Calu3 (cell line): ENCODE results near the gene CCDC158. TPM values are rescaled to one million over a fixed set of nuclear protein-coding genes. Genes with fewer than 3 reads are reported as not detected.

Experiments
- BruUV-seq: library from RNA; stranded (reverse); fragments of 400-500 nt; replicated peaks from 2 replicates; lab custom pipeline; 2021; lab: Mats Ljungman, UMichigan
- CTCF ChIA-PET: fragments of 300-600 bp; sonication (Branson Sonifier 250); formaldehyde crosslinking; loops from one replicate; lab custom pipeline; 2022; ENCODE audit warnings: antibody characterized with exemption; lab: Charles Lee
- DNase-seq: peaks from one replicate; pipeline ENCODE4 v3.0.0; 2022
- H3K27ac Mint-ChIP-seq: one replicate; pipeline ENCODE4 v1.8.0; 2022; ENCODE audit warnings: mixed read lengths; ENCODE audit not compliant: unreplicated experiment
- H3K27me3 Mint-ChIP-seq: one replicate; pipeline ENCODE4 v1.8.0; 2022; ENCODE audit warnings: mixed read lengths; ENCODE audit not compliant: unreplicated experiment
- H3K36me3 Mint-ChIP-seq: one replicate; pipeline ENCODE4 v1.8.0; 2022; ENCODE audit warnings: mild to moderate bottlenecking, moderate library complexity, mixed read lengths; ENCODE audit not compliant: insufficient read depth, unreplicated experiment
- H3K4me1 Mint-ChIP-seq: one replicate; pipeline ENCODE4 v1.8.0; 2022; ENCODE audit warnings: mild to moderate bottlenecking, low read depth, mixed read lengths; ENCODE audit not compliant: unreplicated experiment
- H3K4me3 Mint-ChIP-seq: one replicate; pipeline ENCODE4 v1.8.0; 2022; ENCODE audit warnings: mild to moderate bottlenecking, low read depth, moderate library complexity, mixed read lengths; ENCODE audit not compliant: unreplicated experiment
- H3K9me3 Mint-ChIP-seq: one replicate; pipeline ENCODE4 v1.8.0; 2022; ENCODE audit warnings: low read depth, mixed read lengths; ENCODE audit not compliant: unreplicated experiment
- intact Hi-C: fragments of 100-400 bp; cut with micrococcal nuclease; formaldehyde crosslinking; loops from one replicate; pipeline ENCODE4 v1.10.0; 2022; ENCODE audit not compliant: unreplicated experiment
- total RNA-seq: library from RNA; stranded (reverse); gene quantifications from 2 replicates; pipeline ENCODE4 v1.2.3, GENCODE V29; 2022
- TF ChIP-seq, protein P1 (sequence below): fragments of 200-600 bp; IDR thresholded peaks from one replicate; pipeline ENCODE4 v1.8.0; 2022; ENCODE audit warnings: antibody characterized with exemption; ENCODE audit not compliant: unreplicated experiment

CCDC158 gene
- total RNA-seq, 1 experiment from 2014 or later, result not detected

DNA sequence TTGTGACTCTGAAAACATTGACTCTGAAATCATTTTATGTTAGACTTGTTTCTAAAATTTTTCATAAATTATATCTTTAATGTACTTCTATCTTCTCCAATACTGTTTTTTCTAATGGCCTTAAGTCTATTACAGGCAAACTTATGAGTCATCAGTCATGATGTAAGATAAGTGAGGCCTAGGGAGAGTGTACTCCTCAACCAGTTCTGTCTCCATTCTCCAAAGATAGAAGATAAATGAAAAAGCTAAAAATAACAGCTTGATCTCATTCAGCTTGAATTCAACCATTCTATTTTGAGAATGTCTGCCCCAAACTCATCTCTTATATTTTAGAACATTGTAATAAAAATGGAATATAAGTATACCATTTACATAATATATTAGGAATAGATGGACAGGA is 79.9 kb downstream of the CCDC158 start:
- no peak for DNase-seq
- Mint-ChIP-seq H3K4me3 (no peak overlapping the region), H3K4me1 (peaks cover 11% of the 10 kb centered on the region), H3K27me3 (no peaks in the 10 kb centered on the region), H3K27ac (no peak overlapping the region), H3K36me3 (no peaks in the 10 kb centered on the region), H3K9me3 (no peaks in the 10 kb centered on the region)
- TF ChIP-seq, protein P1, sequence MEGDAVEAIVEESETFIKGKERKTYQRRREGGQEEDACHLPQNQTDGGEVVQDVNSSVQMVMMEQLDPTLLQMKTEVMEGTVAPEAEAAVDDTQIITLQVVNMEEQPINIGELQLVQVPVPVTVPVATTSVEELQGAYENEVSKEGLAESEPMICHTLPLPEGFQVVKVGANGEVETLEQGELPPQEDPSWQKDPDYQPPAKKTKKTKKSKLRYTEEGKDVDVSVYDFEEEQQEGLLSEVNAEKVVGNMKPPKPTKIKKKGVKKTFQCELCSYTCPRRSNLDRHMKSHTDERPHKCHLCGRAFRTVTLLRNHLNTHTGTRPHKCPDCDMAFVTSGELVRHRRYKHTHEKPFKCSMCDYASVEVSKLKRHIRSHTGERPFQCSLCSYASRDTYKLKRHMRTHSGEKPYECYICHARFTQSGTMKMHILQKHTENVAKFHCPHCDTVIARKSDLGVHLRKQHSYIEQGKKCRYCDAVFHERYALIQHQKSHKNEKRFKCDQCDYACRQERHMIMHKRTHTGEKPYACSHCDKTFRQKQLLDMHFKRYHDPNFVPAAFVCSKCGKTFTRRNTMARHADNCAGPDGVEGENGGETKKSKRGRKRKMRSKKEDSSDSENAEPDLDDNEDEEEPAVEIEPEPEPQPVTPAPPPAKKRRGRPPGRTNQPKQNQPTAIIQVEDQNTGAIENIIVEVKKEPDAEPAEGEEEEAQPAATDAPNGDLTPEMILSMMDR, result no peak
- CTCF ChIA-PET, result interaction anchor here (1.0 kb wide), 1 partner anchor 11 kb away, joined by 3 read pairs; no protein-coding TSS in a partner anchor
- intact Hi-C loops, result no loop called here
- BruUV-seq, result no TSS peak

DNA sequence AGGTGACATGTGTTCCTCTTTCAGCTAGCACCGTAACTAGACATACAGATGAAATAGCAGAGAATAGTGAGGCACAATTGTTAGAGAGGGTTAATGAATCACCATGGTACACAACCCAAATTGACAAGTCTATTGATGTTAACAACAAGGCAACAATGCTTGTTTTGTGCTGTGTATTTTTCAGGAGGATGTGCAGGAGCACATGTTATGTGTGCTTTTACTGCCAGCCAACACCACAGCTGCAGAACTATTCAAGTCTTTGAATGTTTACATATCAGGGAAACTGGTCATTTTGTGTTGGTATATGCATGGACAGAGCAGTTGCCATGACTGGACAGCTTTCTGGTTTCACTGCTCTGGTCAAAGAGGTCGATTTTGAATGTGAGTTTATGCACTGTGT is 81.6 kb downstream of the CCDC158 start:
- intact Hi-C loops, result no loop called here
- Mint-ChIP-seq H3K9me3 (no peaks in the 10 kb centered on the region), H3K36me3 (no peaks in the 10 kb centered on the region), H3K4me3 (no peak overlapping the region), H3K27ac (no peak overlapping the region), H3K4me1 (peaks cover 11% of the 10 kb centered on the region), H3K27me3 (no peaks in the 10 kb centered on the region)
- DNase-seq, result no peak
- TF ChIP-seq, protein P1, result no peak
- CTCF ChIA-PET, result no interaction called here
- no TSS peak for BruUV-seq

DNA sequence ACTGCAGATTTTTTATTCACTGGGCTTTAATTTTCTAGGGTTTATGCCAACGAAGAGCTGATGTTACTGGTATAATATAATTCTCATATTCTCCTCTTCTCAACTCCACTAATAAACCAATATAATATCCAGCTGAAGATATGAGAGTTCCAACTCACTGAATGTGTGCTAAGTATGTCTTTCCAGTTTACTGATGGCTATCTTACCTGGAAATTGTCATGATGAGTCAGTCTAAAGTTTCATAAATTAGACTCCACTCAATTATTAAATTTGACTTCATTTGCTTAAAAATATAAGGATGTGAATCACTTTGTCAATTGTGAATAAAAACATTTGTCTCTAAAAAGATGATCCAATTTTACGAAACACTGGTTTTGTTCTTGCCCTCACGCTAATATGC is 86.1 kb downstream of the CCDC158 start:
- no TSS peak for BruUV-seq
- Mint-ChIP-seq H3K36me3 (no peaks in the 10 kb centered on the region), H3K27ac (no peak overlapping the region), H3K9me3 (no peaks in the 10 kb centered on the region), H3K4me3 (no peak overlapping the region), H3K4me1 (no peaks in the 10 kb centered on the region), H3K27me3 (no peaks in the 10 kb centered on the region)
- intact Hi-C loops, result no loop called here
- CTCF ChIA-PET, result no interaction called here
- no peak for DNase-seq
- TF ChIP-seq, protein P1, result no peak

DNA sequence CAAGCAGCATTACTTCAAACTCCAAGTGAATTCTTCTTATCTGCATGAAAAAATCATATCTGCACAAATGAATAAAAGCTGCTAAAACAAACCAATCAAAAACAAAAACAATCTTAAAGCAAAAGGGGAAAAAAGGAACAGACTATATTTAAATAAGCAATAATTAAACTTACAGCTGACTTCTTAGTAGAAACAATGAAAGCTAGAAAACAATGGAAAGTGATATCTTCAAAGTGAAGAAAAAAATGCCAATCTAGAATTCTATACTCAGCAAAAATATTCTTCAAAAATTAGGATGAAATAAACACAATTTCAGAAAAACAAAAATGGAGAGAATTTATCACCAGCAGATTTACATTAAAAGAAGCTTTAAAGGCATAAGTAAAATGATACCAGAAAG is 94.4 kb downstream of the CCDC158 start:
- H3K4me3 Mint-ChIP-seq, result no peak overlapping the region
- H3K27ac Mint-ChIP-seq, result no peak overlapping the region
- TF ChIP-seq, protein P1, result no peak
- BruUV-seq, result no TSS peak
- intact Hi-C loops, result no loop called here
- H3K4me1 Mint-ChIP-seq, result no peaks in the 10 kb centered on the region
- H3K27me3 Mint-ChIP-seq, result no peaks in the 10 kb centered on the region
- no peaks in the 10 kb centered on the region for H3K36me3 Mint-ChIP-seq
- no peak for DNase-seq
- CTCF ChIA-PET, result no interaction called here
- peaks cover 5% of the 10 kb centered on the region for H3K9me3 Mint-ChIP-seq
